ENCODE data around the gene ILRUN.

DNA sequence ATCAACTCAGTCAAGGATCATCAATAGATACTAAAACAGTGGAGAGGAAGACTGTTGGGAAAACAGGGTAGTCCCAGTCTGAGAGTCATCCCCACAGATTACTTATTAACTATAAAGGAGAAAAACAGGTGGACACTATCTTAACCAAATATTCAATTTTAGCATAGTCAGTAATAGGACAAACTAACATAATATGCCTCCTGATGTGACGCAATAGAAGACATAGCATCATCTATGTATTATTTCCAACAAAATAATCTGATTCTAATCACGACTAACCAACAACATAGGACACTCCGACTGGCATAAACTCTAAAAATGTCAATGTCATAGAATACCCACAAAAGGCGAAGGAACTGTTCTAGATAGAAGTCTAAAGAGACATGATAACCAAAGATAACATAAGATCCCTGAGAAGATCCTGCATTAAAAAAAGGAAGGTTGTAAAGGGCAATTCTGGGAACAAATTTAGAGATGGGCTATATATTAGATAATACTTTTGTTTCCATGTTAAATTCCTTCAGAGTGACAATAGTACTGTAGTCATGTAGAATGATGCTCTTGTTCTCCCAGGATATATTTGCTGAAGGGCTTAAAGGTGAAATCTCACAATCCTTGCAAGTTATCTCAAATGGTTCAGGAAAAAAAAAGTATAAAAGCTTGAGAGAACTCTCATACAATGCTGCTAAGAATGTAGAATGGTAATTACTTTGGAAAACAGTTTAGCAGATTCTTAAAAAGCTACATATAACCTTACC, 28.9 kb downstream of the ILRUN start:
- TF ChIP-seq, protein P1, sequence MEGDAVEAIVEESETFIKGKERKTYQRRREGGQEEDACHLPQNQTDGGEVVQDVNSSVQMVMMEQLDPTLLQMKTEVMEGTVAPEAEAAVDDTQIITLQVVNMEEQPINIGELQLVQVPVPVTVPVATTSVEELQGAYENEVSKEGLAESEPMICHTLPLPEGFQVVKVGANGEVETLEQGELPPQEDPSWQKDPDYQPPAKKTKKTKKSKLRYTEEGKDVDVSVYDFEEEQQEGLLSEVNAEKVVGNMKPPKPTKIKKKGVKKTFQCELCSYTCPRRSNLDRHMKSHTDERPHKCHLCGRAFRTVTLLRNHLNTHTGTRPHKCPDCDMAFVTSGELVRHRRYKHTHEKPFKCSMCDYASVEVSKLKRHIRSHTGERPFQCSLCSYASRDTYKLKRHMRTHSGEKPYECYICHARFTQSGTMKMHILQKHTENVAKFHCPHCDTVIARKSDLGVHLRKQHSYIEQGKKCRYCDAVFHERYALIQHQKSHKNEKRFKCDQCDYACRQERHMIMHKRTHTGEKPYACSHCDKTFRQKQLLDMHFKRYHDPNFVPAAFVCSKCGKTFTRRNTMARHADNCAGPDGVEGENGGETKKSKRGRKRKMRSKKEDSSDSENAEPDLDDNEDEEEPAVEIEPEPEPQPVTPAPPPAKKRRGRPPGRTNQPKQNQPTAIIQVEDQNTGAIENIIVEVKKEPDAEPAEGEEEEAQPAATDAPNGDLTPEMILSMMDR (IDR thresholded peaks at IDR 0.05; ENCODE audit: low read depth, low read length, poor library complexity, severe bottlenecking): no peak
- no peak for TF ChIP-seq EZH2phosphoT487 (IDR thresholded peaks at IDR 0.05; ENCODE audit: borderline replicate concordance, low read length)
